PFSK-1 (cell line): ENCODE data around the gene ELOVL6.

Experiments
- POLR2AphosphoS5 ChIP-seq: IDR thresholded peaks from 2 replicates; pipeline ENCODE4 v1.6.1; 2012; ENCODE audit warnings: low read depth, mild to moderate bottlenecking, control low read depth, low read length, moderate library complexity
- SIN3A ChIP-seq: IDR thresholded peaks from 2 replicates; pipeline ENCODE4 v1.6.1; 2012; ENCODE audit warnings: mild to moderate bottlenecking, low read length, moderate library complexity, borderline replicate concordance; ENCODE audit not compliant: insufficient read depth
- TAF1 ChIP-seq: IDR thresholded peaks from 2 replicates; pipeline ENCODE4 v1.6.1; 2012; ENCODE audit warnings: low read length, control low read depth, borderline replicate concordance; ENCODE audit not compliant: insufficient read depth
- TF ChIP-seq, protein P1 (sequence below), 2 experiments: IDR thresholded peaks; 2 replicates each; pipeline versions ENCODE4 v1.6.1 to v1.8.0; 2011 to 2012; ENCODE audit warnings: low read depth in 2 of 2, low read length in 2 of 2, control low read depth in 1 of 2, inconsistent platforms in 1 of 2, mild to moderate bottlenecking in 1 of 2, moderate library complexity in 1 of 2; ENCODE audit not compliant: insufficient read depth in 1 of 2

DNA sequence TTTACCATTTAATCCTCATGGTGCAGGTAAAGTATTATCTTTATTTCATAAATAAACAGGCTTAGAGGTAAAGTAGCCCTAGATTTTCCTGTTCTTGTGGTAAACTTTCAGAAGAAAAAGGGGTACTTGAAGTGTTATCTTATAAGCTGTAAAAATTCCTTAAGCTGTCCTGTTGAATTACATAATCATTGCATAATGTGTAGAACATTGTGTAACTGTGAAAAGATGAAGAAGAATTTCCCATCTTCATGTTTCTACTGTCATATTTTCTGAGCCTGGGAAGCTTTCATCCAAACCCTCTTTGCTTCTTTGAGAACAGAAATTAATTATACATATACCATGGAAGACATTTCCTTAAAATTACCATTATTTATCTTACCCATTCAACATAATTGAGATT lies 90.5 kb downstream of the ELOVL6 start:
- TF ChIP-seq POLR2AphosphoS5 (no peak), SIN3A (no peak), TAF1 (no peak)
- TF ChIP-seq, protein P1, sequence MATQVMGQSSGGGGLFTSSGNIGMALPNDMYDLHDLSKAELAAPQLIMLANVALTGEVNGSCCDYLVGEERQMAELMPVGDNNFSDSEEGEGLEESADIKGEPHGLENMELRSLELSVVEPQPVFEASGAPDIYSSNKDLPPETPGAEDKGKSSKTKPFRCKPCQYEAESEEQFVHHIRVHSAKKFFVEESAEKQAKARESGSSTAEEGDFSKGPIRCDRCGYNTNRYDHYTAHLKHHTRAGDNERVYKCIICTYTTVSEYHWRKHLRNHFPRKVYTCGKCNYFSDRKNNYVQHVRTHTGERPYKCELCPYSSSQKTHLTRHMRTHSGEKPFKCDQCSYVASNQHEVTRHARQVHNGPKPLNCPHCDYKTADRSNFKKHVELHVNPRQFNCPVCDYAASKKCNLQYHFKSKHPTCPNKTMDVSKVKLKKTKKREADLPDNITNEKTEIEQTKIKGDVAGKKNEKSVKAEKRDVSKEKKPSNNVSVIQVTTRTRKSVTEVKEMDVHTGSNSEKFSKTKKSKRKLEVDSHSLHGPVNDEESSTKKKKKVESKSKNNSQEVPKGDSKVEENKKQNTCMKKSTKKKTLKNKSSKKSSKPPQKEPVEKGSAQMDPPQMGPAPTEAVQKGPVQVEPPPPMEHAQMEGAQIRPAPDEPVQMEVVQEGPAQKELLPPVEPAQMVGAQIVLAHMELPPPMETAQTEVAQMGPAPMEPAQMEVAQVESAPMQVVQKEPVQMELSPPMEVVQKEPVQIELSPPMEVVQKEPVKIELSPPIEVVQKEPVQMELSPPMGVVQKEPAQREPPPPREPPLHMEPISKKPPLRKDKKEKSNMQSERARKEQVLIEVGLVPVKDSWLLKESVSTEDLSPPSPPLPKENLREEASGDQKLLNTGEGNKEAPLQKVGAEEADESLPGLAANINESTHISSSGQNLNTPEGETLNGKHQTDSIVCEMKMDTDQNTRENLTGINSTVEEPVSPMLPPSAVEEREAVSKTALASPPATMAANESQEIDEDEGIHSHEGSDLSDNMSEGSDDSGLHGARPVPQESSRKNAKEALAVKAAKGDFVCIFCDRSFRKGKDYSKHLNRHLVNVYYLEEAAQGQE (IDR thresholded peaks at IDR 0.05; ENCODE audit: insufficient read depth in 1 of 2, low read depth in 2 of 2, low read length in 2 of 2): no peak
